GM12873 (cell line): ENCODE data around the gene TGM2.

Source experiments
- CTCF ChIP-seq: IDR thresholded peaks from 2 replicates; pipeline ENCODE4 v1.5.1; 2012; ENCODE audit warnings: low read depth, mild to moderate bottlenecking, moderate library complexity, low read length, control low read depth; ENCODE audit not compliant: insufficient read depth; ENCODE audit errors: missing control alignments

TGM2 gene

GRCh38 chr20:38145729-38146075 lies 19.4 kb downstream of the TGM2 start:
- no peak for TF ChIP-seq CTCF

- TF ChIP-seq CTCF = no peak
Observed at GRCh38 chr20:38144974-38145728, 19.9 kb downstream of the TGM2 start.

GRCh38 chr20:38144598-38144973 lies 20.5 kb downstream of the TGM2 start:
- no peak for TF ChIP-seq CTCF

GRCh38 chr20:38143646-38144554 lies 21.2 kb downstream of the TGM2 start:
- TF ChIP-seq CTCF = no peak

GRCh38 chr20:38143238-38143645 lies 21.8 kb downstream of the TGM2 start:
- TF ChIP-seq CTCF = no peak

- TF ChIP-seq CTCF = no peak
Observed at GRCh38 chr20:38141889-38142494, 23.1 kb downstream of the TGM2 start.
